Amniotic stem cell (primary cell): ENCODE measurements around the gene FABP6.
"Not testable (repeated sequence)": the region's sequence is repeated elsewhere in the genome, so short reads cannot be mapped to it uniquely, and the experiment has no call there.

Experiments
- DNase-seq: peaks from one replicate; lab custom pipeline; 2025; lab: John Stamatoyannopoulos, UW

The FABP6 gene

DNA sequence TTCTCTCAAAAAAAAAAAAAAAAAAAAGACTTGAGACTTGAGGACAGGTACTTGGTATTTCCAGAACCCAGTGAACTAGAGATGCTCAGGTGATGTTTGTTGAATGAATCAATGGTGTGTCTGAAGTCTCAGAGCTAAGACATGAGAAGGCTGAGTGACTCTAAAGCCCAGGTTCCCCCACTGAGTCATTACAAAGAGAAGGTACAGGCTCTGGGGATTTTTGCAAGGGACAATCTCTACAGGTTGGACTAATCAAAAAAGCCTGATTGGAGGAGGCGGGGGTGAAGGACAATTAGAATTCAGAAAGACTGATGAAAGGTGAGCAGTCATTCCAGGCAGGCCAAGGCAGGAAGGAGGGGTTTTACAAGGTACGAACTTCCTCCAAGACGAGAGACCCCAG, 8.2 kb upstream of the FABP6 start:
- no peak for DNase-seq

GRCh38 chr5:160227012-160227411, 2.3 kb upstream of the FABP6 start:
- no peak for DNase-seq

GRCh38 chr5:160230686-160231527, 1.6 kb downstream of the FABP6 start:
- DNase-seq = no peak

GRCh38 chr5:160231783-160232342, 2.6 kb downstream of the FABP6 start:
- no peak for DNase-seq

DNA sequence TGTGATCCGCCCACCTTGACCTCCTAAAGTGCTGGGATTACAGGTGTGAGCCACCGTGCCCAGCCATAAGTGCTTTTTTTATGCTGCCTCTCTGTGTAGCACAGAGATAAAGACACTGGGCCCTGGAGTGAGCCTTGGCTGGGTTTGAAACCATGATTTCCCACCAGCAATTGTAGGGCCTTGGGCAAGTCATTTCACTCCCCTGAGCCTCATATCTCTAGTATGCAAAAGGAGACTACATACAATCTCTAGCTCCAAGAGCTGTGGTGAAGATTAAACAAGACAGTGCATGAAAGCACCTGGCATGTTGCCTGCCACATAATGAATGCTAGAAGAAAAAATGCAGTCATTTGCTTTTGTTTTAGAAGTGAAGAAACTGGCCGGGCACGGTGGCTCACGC, 3.9 kb downstream of the FABP6 start:
- DNase-seq = no peak

GRCh38 chr5:160235731-160236130, 6.4 kb downstream of the FABP6 start:
- no peak for DNase-seq

DNA sequence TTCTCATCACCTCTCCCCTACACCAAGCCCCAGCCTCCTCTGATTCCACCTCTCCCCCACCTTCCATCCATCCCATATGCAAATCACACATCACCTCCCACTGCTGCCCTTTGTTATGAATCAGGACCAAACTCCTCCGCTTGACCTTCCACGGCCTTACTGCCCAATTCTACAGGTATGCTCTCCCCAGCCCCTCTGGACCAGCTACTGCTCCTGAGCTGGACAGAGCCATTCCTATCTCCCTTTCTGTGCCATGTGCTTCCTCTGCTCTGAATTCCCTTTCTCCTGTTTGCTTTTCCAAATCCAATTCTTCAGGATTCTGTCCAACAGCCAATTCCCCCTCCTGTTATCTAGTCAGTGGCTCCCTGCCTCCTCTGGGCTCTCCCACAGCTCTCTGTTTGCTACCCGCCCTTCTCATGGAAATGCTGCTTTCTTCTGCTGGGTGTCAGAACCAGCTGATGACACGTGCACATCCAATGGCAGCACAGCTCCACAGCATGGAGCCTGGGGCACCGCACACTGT, 8.3 kb downstream of the FABP6 start:
- DNase-seq = no peak

DNA sequence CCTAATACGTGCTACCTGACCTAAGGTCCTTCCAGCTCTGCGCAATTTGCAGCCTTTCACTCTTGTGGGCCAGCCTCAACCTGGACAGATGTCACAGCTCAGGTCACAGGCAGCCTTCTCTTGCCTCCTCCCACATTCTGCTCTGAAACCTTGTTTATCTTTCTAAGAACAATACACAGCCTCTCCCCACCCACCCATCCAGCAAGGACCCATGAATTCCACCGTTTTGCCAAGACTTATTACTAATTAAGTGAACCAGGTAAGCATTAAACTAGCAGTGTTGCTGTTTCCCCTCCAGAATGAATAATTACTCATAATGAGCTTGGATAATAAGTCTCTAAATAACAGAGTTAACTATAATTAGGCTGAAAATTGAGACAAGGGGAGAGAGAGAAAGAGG, 11.0 kb downstream of the FABP6 start:
- no peak for DNase-seq

DNA sequence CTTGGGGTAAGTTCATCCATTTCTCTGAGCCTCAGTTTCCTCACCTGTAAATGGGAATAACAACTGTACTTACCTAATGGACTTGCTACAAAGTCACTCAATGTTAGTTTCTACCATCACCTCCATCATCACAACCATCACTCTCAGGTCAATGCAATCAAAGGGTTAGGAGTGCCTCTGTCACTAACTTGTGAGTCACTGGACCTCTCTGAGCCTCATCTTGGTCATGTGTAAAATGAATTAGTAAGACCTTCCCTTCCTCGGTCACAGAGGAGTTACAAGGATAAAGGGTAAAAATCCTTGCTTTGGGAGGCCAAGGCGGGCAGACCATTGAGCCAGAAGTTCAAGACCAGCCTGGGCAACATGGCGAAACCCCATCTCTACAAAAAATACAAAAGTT, 12.8 kb downstream of the FABP6 start:
- no peak for DNase-seq

DNA sequence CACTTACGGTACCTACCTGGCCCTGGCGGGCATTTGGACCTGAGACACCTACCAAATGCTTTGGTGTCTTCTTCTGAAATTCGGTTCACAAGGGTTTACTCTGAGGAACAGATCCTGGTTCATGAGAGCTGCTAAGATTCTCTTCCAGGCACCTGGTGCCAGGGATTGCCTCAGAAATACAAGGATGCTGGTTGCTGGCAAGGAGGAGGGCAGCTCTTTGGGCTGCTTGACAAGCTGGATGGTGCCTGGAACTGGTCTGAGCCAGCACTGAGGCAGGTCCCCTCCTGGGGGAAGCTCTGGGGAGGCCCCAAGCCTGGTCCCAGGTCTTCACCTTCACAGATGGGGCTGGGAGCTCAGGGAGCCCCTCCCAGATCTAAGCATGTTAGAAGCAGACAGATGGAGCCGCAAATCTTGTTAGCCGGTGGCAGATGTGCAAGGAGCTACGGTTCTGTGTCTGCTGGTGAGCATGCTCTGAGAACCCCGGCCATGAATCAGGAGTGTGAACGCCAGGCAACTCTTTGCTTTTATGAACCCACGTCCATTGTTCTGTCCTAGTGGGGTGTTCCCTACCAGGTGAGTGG, 16.3 kb downstream of the FABP6 start:
- DNase-seq = no peak

DNA sequence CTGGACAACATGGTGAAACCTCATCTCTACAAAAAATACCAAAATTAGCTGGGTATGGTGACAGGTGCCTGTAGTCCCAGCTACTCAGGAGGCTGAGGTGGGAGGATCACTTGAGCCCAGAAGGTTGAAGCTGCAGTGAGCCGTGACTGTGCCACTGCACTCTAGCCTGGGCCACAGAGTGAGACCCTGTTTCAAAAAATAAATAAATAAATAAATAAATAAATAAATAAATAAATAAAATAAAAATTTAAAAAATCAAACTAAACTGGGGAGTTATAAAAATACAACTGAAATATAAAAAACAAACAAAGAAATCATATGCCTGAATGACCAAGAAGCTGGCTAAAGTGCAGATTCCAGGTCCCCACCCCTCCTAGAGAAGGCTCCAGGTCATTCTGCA, 20.3 kb downstream of the FABP6 start:
- DNase-seq = not testable (repeated sequence)

GRCh38 chr5:160250226-160250625, 20.9 kb downstream of the FABP6 start:
- DNase-seq = no peak

GRCh38 chr5:160250826-160251225, 21.5 kb downstream of the FABP6 start:
- no peak for DNase-seq

DNA sequence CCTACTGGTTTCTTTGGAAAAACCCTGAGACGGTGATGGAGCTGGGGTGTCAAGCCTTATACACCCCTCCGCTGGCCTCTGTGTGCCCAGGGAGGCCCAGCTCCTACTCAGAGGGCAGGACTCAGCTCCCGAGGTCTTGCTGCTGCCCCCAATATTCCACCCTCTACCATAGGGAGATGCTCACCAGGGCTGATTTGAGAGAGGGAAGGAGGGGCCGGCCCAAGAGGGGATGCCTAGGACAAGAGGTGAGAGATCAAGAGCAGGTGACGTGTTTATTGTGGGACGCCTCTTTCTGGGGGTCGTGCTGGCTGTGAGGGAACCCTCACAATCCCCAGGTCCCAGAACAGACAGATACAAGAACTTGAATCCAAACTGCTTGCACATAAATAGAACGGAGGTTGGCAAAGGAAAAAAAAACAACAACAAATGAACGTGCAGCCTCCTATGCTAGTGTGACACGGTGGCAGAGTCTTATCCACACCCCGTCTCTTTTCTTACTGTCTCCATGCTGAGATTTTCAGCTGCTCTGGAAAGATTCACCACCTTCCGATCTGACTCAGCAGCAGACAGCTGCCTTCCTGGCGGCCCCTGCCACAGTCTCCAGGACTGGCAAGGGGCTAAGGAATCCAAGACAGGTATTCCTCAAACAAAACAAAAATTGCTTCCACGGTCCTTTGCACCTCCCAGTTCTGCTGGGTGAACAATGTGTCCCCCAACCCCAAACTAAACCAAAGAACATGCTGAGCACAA, 22.3 kb downstream of the FABP6 start:
- no peak for DNase-seq

GRCh38 chr5:160252916-160253315, 23.6 kb downstream of the FABP6 start:
- DNase-seq = no peak

DNA sequence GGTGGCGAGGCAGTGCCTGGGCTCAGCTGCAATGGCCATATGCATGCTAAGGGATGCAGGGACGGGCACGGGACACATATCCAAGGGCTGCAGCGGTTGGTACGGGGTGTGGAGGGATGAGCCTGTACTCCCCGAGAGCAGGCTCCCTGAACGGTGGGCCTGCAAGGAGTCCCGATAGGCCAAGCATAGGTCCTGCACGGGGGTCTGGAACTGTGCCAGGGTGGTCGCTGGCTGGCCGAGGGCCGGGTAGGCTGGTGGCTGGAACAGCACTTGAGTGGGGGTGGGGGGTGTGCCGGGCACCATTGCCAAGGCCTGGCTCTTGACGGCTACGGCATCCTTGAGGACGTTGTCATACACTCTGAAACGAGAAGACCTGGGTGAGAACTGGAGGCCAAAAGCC, 24.1 kb downstream of the FABP6 start:
- no peak for DNase-seq

- no peak for DNase-seq
Observed at GRCh38 chr5:160254706-160255105, 25.4 kb downstream of the FABP6 start.

DNA sequence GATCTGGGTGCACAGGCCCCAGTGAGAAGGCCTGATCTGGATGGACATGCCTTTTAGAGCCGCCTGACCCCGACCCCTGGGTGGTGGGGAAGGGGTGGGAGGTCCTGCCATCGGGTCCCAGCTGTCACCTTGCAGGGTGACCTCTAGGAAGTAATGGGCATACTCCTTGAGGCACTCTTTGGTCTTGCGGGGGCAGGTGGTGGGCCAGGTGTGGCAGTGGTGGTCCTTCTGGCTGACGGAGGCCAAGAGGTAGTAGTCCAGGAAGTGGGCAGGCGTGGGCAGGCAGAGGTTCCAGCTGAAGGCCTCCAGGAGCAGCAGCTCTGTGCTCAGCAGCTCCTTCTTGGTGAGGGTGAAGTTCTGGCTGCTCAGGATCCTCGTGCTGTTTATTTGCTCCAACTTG, 30.0 kb downstream of the FABP6 start:
- DNase-seq = no peak

DNA sequence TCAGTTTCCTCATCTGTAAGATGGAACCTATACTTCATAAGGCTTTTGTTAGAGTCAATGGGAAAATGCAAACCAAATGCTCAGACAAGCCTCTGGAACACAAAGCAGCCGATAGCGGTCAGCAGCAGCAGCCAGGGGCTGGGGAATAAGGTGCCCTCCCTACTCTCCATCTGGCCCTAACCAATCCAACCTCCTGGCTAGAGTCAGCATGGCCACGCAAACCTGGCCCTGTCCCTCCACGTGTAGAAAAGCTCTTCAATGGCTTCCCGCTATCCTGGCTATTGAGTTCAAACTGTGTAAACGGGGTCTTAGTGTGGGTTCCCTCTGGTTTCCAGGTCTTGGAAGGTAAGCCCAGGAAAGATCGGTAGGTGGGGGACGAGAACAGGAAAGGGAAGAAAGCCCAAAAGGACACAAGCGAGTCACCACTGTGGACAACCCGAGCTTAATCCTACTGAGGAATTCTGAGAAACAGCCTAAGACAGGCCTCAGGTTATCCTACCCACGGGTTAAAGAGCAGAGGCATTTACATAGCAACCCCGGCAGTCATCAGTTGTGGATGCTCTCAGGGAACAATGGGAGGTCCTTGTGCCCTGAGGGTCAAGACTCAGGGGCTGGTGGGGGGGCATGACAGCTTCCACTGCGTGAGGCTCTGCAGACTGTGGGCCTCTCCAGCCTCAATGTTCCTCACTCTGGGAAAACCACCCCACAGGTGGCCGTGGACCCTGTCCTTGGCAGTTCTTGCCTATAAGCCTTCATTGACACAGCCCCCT, 30.9 kb downstream of the FABP6 start:
- DNase-seq = no peak

DNA sequence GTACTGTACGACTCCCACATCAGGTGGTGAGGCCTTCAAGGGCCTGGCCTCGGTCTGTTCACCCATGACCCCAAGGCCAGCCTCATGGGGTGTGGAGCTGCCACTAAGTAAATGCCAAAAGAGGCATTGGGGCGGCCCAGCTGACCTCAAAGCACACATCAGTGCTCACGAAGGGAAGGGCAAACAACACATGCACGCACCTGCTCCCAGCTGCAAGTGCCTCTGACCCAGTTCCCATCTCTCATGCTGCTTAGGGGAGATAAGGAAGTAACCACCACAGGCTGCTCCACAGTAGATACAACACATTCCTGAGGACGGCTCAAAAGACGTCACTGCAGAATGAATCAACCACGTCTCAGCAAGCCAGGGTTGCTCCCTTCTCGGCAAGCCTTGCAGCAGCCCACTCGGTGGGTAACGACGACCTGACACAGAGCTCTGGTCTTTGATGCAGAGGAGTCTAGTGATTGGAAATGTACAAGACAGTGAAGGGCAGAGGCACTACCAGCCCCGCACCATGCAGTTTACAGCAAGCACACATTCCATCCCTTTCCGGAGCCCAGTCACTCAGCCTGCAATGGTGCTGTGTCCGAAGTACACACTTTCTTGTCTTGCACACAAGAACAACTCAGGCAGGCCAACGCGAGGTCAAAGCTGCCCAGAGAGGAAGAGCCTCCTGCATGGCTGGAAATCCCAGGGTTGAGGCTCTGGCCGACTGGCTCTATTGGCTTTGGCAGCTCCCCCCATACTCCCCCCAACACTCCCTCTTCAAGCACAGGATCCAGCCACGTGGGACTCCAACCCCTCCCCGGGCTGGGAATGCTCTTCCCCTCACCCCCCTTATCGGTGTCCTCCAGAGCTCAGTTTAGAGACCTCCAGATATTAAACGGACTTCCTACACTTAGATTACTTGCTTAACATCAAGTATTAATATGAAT, 31.8 kb downstream of the FABP6 start:
- DNase-seq = no peak
